ENCODE measurements around the gene CERT1.

Gene CERT1

DNA sequence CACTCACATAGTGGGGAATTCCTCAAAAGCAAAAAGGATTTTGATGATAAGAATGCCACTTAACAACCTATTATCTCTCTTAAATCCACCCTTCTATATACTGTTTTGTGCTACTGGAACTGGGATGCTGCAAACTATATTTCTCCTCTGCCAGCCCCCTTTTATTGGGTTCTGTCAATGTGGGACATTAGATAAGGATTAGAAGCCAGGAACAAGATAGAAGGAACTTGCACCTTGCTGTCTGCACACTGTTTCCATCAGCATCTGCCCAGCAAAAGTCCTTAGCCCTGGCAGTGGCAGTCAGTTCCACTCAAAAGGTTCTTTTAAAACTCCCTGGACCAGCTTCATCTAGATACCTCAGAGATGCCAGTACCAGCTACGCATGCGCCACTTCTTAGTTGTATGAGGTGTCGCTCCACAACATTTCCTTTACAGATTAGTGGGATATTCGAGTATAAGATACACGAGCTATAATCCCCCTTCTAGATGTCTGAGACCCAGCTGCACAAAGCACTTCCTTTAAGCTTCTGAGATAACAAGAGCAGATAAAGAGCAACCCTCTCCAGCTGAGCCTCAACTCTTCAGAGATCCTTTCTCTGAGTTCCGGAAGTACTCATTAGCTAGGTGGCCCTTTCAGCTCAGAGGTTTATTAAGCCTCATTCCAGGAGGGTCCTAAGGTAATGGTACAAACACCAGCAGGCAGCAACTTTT, 45.3 kb downstream of the CERT1 start:
- TF ChIP-seq FOXP2 (optimal IDR thresholded peaks at IDR 0.05; ENCODE audit: borderline replicate concordance, extremely low read depth, extremely low read length, insufficient read depth) (no peak), TAF1 (IDR thresholded peaks at IDR 0.05; ENCODE audit: borderline replicate concordance, insufficient read depth, low read length) (no peak), POLR2AphosphoS5 (IDR thresholded peaks at IDR 0.05; ENCODE audit: low read depth, low read length) (no peak), SIN3A (IDR thresholded peaks at IDR 0.05; ENCODE audit: borderline replicate concordance, insufficient read depth, low read length) (no peak)
- TF ChIP-seq, protein P1, sequence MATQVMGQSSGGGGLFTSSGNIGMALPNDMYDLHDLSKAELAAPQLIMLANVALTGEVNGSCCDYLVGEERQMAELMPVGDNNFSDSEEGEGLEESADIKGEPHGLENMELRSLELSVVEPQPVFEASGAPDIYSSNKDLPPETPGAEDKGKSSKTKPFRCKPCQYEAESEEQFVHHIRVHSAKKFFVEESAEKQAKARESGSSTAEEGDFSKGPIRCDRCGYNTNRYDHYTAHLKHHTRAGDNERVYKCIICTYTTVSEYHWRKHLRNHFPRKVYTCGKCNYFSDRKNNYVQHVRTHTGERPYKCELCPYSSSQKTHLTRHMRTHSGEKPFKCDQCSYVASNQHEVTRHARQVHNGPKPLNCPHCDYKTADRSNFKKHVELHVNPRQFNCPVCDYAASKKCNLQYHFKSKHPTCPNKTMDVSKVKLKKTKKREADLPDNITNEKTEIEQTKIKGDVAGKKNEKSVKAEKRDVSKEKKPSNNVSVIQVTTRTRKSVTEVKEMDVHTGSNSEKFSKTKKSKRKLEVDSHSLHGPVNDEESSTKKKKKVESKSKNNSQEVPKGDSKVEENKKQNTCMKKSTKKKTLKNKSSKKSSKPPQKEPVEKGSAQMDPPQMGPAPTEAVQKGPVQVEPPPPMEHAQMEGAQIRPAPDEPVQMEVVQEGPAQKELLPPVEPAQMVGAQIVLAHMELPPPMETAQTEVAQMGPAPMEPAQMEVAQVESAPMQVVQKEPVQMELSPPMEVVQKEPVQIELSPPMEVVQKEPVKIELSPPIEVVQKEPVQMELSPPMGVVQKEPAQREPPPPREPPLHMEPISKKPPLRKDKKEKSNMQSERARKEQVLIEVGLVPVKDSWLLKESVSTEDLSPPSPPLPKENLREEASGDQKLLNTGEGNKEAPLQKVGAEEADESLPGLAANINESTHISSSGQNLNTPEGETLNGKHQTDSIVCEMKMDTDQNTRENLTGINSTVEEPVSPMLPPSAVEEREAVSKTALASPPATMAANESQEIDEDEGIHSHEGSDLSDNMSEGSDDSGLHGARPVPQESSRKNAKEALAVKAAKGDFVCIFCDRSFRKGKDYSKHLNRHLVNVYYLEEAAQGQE (IDR thresholded peaks at IDR 0.05; ENCODE audit: insufficient read depth in 1 of 2, low read depth in 2 of 2, low read length in 2 of 2), result no peak

DNA sequence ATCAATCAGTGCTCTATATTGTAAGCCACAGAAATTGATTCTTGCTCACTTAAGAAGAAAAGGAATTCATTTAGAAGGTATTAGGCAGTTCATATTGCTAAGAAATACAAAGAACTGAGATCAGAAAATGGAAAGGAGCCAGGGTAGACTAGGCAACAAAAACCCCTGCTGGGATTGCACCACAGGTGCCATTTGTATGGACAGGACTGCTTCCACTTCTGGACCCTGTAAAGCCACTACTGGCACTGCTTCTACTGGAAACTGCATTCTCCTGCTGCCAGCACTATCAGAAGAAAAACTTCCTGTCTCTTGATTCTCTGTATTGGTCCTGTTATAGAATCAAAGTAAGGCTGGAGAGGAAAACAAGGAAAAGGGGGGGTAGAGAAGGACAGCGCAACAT, 45.9 kb downstream of the CERT1 start:
- TF ChIP-seq FOXP2 (optimal IDR thresholded peaks at IDR 0.05; ENCODE audit: borderline replicate concordance, extremely low read depth, extremely low read length, insufficient read depth) (no peak), SIN3A (IDR thresholded peaks at IDR 0.05; ENCODE audit: borderline replicate concordance, insufficient read depth, low read length) (no peak), TAF1 (IDR thresholded peaks at IDR 0.05; ENCODE audit: borderline replicate concordance, insufficient read depth, low read length) (no peak), POLR2AphosphoS5 (IDR thresholded peaks at IDR 0.05; ENCODE audit: low read depth, low read length) (no peak)
- TF ChIP-seq, protein P1 (IDR thresholded peaks at IDR 0.05; ENCODE audit: insufficient read depth in 1 of 2, low read depth in 2 of 2, low read length in 2 of 2), result no peak

DNA sequence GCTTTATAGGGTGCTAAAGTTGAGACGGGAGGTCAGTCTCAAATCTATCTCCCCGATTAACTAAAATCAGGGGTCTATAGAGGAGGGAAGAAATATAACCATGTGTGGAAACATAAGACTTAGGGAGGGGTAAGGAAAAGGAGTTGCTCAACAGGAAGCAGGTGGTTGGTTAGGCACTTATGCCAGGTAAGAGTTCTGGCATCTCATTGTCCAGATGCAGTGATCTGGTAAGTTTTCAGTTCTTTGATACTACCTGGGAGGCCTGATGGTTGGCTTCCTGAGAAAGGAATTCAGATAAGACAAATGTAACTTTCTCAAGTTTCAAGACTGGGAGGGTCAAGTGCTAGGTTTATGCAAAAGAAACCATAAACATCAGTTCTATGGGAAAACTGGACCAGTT, 47.7 kb downstream of the CERT1 start:
- no peak for TF ChIP-seq FOXP2 (optimal IDR thresholded peaks at IDR 0.05; ENCODE audit: borderline replicate concordance, extremely low read depth, extremely low read length, insufficient read depth)
- TF ChIP-seq, protein P1 (IDR thresholded peaks at IDR 0.05; ENCODE audit: insufficient read depth in 1 of 2, low read depth in 2 of 2, low read length in 2 of 2), result no peak
- TF ChIP-seq TAF1 (IDR thresholded peaks at IDR 0.05; ENCODE audit: borderline replicate concordance, insufficient read depth, low read length), result no peak
- TF ChIP-seq POLR2AphosphoS5 (IDR thresholded peaks at IDR 0.05; ENCODE audit: low read depth, low read length), result no peak
- no peak for TF ChIP-seq SIN3A (IDR thresholded peaks at IDR 0.05; ENCODE audit: borderline replicate concordance, insufficient read depth, low read length)

DNA sequence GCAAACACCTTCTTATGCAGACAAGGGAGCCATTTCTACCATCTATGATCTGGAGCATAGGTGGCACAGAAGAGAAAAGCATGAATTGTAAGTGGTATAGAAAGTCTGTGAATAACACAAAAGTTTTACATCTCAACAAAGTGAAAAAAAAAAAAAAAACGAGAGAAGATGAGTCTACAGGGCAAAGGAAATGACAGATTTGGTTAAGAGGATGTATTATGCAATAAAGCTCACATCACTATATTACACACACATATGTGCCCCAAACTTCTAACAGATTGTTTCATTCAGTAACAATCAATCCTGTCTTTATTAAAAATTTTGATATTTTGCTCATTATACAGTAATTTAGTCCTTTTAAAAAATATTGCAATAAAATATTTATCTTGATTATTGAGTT, 49.8 kb downstream of the CERT1 start:
- TF ChIP-seq FOXP2 (optimal IDR thresholded peaks at IDR 0.05; ENCODE audit: borderline replicate concordance, extremely low read depth, extremely low read length, insufficient read depth), result no peak
- TF ChIP-seq TAF1 (IDR thresholded peaks at IDR 0.05; ENCODE audit: borderline replicate concordance, insufficient read depth, low read length), result no peak
- no peak for TF ChIP-seq SIN3A (IDR thresholded peaks at IDR 0.05; ENCODE audit: borderline replicate concordance, insufficient read depth, low read length)
- no peak for TF ChIP-seq POLR2AphosphoS5 (IDR thresholded peaks at IDR 0.05; ENCODE audit: low read depth, low read length)
- TF ChIP-seq, protein P1 (IDR thresholded peaks at IDR 0.05; ENCODE audit: insufficient read depth in 1 of 2, low read depth in 2 of 2, low read length in 2 of 2), result no peak

Data from PFSK-1 (cell line).